Embryonic facial prominence (tissue), 1 donor: ENCODE data around the gene CDCP2.
A peak's percentile ranks its signal among the peaks of the same experiment; 100 is the strongest.

Experiments used
- DNase-seq: peaks from one replicate; pipeline ENCODE4 v3.0.0-alpha.2; 2016; ENCODE audit errors: extremely low spot score

The CDCP2 gene

GRCh38 chr1:54152696-54153095 lies at the start of gene CDCP2:
TSS of gene CDCP2 (minus strand) at chr1:54153000. CDS start at chr1:54152922, 78 bp downstream.
- DNase-seq, result no peak

GRCh38 chr1:54200519-54200997 lies 47.8 kb upstream of the CDCP2 start:
- no peak for DNase-seq

- peak; percentile 89 for DNase-seq
These were observed 47.1 kb upstream of the CDCP2 start, which contains the start of the genes CYB5RL and MRPL37 for GRCh38 chr1:54199765-54200518. TSS of gene CYB5RL (minus strand) at chr1:54200030. CDS start at chr1:54195616, 4,414 bp downstream. TSS of gene MRPL37 (plus strand) at chr1:54200167. CDS start at chr1:54200244, 77 bp downstream.

GRCh38 chr1:54199151-54199764 lies 46.5 kb upstream of the CDCP2 start:
- no peak for DNase-seq

- DNase-seq, result no peak
These were observed 40.7 kb upstream of the CDCP2 start for GRCh38 chr1:54193453-54193852.

GRCh38 chr1:54191525-54191924 lies 38.7 kb upstream of the CDCP2 start:
- no peak for DNase-seq

GRCh38 chr1:54190526-54190925 lies 37.7 kb upstream of the CDCP2 start:
- no peak for DNase-seq

- DNase-seq, result no peak
These were observed 35.5 kb upstream of the CDCP2 start for GRCh38 chr1:54188291-54188690.

GRCh38 chr1:54186056-54186455 lies 33.3 kb upstream of the CDCP2 start:
- DNase-seq, result no peak

- DNase-seq, result no peak
These were observed 28.0 kb upstream of the CDCP2 start for GRCh38 chr1:54180701-54181360.

GRCh38 chr1:54178296-54179070 lies 25.7 kb upstream of the CDCP2 start:
- no peak for DNase-seq

GRCh38 chr1:54177726-54178125 lies 24.9 kb upstream of the CDCP2 start:
- no peak for DNase-seq

GRCh38 chr1:54176621-54177327 lies 24.0 kb upstream of the CDCP2 start:
- DNase-seq, result no peak

GRCh38 chr1:54174106-54174505 lies 21.3 kb upstream of the CDCP2 start:
- no peak for DNase-seq

- no peak for DNase-seq
These were observed 20.9 kb upstream of the CDCP2 start for GRCh38 chr1:54173681-54174080.

GRCh38 chr1:54172614-54173599 lies 20.1 kb upstream of the CDCP2 start:
- no peak for DNase-seq

- no peak for DNase-seq
These were observed 18.8 kb upstream of the CDCP2 start for GRCh38 chr1:54171606-54172005.

GRCh38 chr1:54171016-54171415 lies 18.2 kb upstream of the CDCP2 start:
- DNase-seq, result no peak

GRCh38 chr1:54169068-54169467 lies 16.3 kb upstream of the CDCP2 start:
- no peak for DNase-seq
